DMS114 treated with DMSO at 0.1 percent for 48 hours (cell line): ENCODE measurements around the gene PF4V1.
"Not testable (repeated sequence)": the region's sequence is repeated elsewhere in the genome, so short reads cannot be mapped to it uniquely, and the experiment has no call there.

Source experiments
- DNase-seq: peaks from one replicate; lab custom pipeline; 2025; ENCODE audit not compliant: unreplicated experiment; lab: John Stamatoyannopoulos, UW

Gene PF4V1

DNA sequence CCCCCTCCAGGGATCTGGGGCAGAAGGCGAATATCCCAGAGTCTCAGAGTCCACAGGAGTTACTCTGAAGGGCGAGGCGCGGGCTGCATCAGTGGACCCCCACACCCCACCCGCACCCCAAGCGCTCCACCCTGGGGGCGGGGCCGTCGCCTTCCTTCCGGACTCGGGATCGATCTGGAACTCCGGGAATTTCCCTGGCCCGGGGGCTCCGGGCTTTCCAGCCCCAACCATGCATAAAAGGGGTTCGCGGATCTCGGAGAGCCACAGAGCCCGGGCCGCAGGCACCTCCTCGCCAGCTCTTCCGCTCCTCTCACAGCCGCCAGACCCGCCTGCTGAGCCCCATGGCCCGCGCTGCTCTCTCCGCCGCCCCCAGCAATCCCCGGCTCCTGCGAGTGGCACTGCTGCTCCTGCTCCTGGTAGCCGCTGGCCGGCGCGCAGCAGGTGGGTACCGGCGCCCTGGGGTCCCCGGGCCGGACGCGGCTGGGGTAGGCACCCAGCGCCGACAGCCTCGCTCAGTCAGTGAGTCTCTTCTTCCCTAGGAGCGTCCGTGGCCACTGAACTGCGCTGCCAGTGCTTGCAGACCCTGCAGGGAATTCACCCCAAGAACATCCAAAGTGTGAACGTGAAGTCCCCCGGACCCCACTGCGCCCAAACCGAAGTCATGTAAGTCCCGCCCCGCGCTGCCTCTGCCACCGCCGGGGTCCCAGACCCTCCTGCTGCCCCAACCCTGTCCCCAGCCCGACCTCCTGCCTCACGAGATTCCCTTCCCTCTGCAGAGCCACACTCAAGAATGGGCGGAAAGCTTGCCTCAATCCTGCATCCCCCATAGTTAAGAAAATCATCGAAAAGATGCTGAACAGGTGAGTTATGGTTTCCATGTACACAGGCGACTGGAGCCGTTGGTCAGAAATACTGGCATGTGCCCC, 16.3 kb downstream of the PF4V1 start, which contains the start of gene CXCL1:
Gene CXCL1 (plus strand): TSS at position 264 of the 926 bp plus-strand sequence. CDS start 78 bp downstream, at position 342.
- DNase-seq = no peak

GRCh38 chr4:73870260-73870659, 17.2 kb downstream of the PF4V1 start:
- DNase-seq = no peak

DNA sequence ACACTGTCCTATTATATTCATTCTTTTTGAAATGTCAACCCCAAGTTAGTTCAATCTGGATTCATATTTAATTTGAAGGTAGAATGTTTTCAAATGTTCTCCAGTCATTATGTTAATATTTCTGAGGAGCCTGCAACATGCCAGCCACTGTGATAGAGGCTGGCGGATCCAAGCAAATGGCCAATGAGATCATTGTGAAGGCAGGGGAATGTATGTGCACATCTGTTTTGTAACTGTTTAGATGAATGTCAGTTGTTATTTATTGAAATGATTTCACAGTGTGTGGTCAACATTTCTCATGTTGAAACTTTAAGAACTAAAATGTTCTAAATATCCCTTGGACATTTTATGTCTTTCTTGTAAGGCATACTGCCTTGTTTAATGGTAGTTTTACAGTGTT, 17.7 kb downstream of the PF4V1 start:
- no peak for DNase-seq

- no peak for DNase-seq
Observed at GRCh38 chr4:73871511-73872310, 18.6 kb downstream of the PF4V1 start.

- DNase-seq = no peak
Observed at GRCh38 chr4:73872316-73873108, 19.4 kb downstream of the PF4V1 start.

DNA sequence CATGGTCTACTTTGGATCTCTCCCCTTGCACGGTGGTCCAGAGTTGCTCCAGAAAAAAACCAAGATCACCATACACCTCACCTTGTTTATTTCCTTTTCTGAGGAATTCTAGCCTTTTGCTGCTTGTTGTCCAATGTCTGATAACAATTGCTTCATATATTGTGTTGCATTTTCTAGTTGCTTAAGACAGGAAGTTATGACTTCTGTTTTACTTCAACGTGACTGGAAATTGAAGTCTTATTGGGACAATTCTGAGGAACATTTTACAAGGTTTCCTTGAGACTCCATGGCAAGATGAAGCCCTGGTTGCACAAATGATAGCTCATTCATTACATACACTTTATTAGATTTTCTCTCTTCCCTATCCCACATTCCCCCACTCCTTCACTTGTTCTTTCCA, 21.3 kb downstream of the PF4V1 start:
- no peak for DNase-seq

- no peak for DNase-seq
Observed at GRCh38 chr4:73875401-73875800, 22.3 kb downstream of the PF4V1 start.

GRCh38 chr4:73883306-73883705, 30.2 kb downstream of the PF4V1 start:
- no peak for DNase-seq

- no peak for DNase-seq
Observed at GRCh38 chr4:73885574-73886267, 32.6 kb downstream of the PF4V1 start.

- no peak for DNase-seq
Observed at GRCh38 chr4:73891326-73891725, 38.2 kb downstream of the PF4V1 start.

GRCh38 chr4:73891739-73892405, 38.8 kb downstream of the PF4V1 start:
- DNase-seq = no peak

- DNase-seq = no peak
Observed at GRCh38 chr4:73892966-73893365, 39.9 kb downstream of the PF4V1 start.

DNA sequence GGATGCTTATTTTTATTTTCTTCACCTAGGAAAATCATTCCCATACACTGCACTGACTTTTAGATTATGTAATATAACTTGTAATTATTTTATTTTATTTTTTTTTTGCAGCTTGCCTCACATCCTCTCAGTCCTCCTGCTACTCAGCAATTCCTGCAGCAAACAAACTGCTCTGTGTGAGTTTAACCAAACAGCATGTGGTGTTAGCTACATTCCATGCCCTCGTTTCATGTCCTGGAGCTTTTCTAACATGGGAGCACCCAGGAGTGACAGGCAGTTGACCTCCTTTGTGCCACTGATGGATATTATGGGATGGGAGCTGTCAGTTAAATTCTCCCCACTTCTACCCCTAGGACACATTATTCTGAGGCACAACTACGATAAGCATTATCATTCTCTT, 40.9 kb downstream of the PF4V1 start:
- DNase-seq = no peak

DNA sequence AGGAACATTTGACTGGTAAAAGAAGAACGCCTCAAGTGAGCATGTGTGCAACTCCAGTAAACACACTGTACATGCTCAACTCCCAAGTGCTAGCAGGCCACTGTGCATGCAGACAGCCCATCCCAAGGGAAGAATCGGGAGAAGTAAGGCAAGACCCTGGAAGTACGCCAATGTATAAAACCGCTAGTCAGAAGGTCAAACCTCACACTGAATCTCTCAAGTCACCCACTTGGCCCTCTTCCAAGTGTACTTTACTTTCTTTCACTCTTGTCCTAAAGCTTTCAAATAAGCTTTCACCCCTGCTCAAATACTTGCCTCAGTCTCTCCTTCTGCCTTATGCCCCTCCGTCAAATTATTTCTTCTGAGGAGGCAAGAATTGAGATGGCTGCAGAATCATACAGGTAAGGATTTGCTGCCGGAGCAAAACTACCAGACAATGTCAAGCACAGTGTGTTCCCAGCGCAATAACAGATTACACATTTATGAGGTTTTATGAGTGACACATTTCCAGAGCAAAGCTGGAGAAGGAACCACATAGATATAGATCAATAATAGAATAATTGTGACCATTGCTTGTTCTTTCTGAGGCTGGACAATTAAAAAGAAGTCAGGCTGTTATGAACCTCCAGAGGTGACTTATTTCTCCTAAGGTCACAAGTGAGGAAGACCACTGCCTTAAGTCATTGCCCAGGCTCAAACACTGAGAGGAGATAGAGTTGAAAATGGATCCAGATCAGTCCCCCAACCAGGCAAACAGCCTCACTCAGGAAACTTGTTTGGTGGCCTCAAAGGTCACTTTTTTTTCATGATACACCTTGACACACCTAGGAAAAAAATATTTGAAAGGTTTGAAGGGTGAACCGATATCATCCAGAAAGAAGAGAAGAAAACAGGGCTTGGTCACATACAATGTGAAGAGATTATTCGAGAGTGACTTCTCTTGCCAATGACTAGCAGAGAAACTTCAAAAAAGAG, 42.4 kb downstream of the PF4V1 start:
- DNase-seq = no peak

DNA sequence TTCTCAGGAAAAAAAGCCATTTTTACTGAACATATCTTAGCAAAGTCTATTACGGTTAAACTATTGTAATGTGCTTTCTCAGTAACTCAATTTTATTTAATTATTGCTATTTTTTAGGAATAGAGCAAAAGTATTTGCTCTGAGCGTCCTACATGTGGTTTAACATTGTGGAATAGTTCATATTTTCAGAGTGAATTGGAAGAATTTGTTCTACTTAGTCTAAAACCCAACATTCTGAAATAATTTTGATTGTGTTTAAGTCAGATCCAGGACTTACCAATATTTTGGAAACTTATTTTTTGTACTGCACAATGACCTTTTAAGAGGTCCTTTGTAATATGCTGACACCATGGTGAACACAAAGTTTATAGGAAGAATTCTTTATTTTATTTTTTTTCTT, 43.3 kb downstream of the PF4V1 start:
- DNase-seq = no peak

GRCh38 chr4:73897380-73898136, 44.5 kb downstream of the PF4V1 start:
- no peak for DNase-seq

GRCh38 chr4:73899338-73899737, 46.2 kb downstream of the PF4V1 start:
- DNase-seq = not testable (repeated sequence)

GRCh38 chr4:73901031-73901430, 47.9 kb downstream of the PF4V1 start:
- no peak for DNase-seq
